Activated T-helper 2 cell treated with anti-CD3 and anti-CD28 coated beads, Interferon-gamma antibody, Interleukin-2, Interleukin-4, amounts not matched to agents 10 μg/mL and 5 μg/mL and 100 μg/mL, durations not matched to agents 14 hours and 24 hours and 36 hours (primary cell): ENCODE results near the gene CRAMP1. TPM values are rescaled to one million over a fixed set of nuclear protein-coding genes. Genes with fewer than 3 reads are reported as not detected.

Experiments
- DNase-seq: peaks from one replicate; pipeline ENCODE4 v3.0.0; 2021; ENCODE audit warnings: low spot score
- H3K27ac Mint-ChIP-seq: one replicate; pipeline ENCODE4 v1.8.0; 2021; ENCODE audit warnings: mixed read lengths
- H3K27me3 Mint-ChIP-seq: one replicate; pipeline ENCODE4 v1.8.0; 2021; ENCODE audit warnings: low read depth, mixed read lengths
- H3K36me3 Mint-ChIP-seq: one replicate; pipeline ENCODE4 v1.8.0; 2021; ENCODE audit warnings: low read depth, mixed read lengths
- H3K4me1 Mint-ChIP-seq: one replicate; pipeline ENCODE4 v1.8.0; 2021; ENCODE audit warnings: low read depth, mixed read lengths
- H3K4me3 Mint-ChIP-seq: one replicate; pipeline ENCODE4 v1.8.0; 2021; ENCODE audit warnings: low read depth, mild to moderate bottlenecking, moderate library complexity, mixed read lengths
- H3K9me3 Mint-ChIP-seq: one replicate; pipeline ENCODE4 v1.8.0; 2021; ENCODE audit warnings: mixed read lengths
- intact Hi-C: fragments of 100-400 bp; cut with micrococcal nuclease; formaldehyde crosslinking; loops from one replicate; pipeline ENCODE4 v1.15.1; 2023
- total RNA-seq: library from RNA; stranded (reverse); gene quantifications from 2 replicates; pipeline ENCODE4 v1.2.3, GENCODE V29; 2022

The CRAMP1 gene, protein sequence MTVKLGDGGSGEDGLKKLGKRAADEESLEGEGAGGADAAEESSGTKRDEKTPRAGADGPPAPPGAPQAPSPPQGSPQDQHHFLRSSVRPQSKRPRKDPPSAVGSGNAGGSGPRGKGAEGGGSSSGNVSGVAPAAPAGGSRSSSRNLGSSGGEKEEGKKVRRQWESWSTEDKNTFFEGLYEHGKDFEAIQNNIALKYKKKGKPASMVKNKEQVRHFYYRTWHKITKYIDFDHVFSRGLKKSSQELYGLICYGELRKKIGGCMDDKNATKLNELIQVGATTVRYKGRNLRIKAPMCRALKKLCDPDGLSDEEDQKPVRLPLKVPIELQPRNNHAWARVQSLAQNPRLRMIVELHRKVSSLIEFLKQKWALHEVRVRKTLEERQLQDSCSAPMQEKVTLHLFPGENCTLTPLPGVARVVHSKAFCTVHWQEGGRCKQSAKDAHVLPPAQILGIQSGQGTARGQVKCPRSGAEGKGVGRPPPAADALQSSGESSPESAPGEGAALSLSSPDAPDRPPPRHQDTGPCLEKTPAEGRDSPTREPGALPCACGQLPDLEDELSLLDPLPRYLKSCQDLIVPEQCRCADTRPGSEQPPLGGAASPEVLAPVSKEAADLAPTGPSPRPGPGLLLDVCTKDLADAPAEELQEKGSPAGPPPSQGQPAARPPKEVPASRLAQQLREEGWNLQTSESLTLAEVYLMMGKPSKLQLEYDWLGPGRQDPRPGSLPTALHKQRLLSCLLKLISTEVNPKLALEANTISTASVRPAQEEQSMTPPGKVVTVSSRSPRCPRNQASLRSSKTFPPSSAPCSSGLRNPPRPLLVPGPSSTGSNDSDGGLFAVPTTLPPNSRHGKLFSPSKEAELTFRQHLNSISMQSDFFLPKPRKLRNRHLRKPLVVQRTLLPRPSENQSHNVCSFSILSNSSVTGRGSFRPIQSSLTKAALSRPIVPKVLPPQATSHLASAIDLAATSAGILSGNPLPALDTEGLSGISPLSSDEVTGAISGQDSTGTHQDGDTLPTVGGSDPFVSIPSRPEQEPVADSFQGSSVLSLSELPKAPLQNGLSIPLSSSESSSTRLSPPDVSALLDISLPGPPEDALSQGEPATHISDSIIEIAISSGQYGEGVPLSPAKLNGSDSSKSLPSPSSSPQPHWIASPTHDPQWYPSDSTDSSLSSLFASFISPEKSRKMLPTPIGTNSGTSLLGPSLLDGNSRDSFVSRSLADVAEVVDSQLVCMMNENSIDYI (N-terminal part only)
- 33.6 and 34.3 TPM in 2 replicates for total RNA-seq

- no peaks in the 10 kb centered on the region for H3K9me3 Mint-ChIP-seq
- H3K4me3 Mint-ChIP-seq = peak within 1 kb of the TSS; percentile 94
- H3K27ac Mint-ChIP-seq = peak within 1 kb of the TSS; percentile 99
- peaks cover 25% of the 10 kb centered on the region for H3K4me1 Mint-ChIP-seq
- intact Hi-C loops = loop anchor here (2.0 to 10.0 kb wide), 7 partner anchors 66 to 968 kb away; partner anchors contain the start of genes EME2, GNPTG, JPT2 and MAPK8IP3
- peaks cover 21% of the 10 kb centered on the region for H3K36me3 Mint-ChIP-seq
- peak; percentile 23 for DNase-seq
- H3K27me3 Mint-ChIP-seq = no peaks in the 10 kb centered on the region
These were observed at the start of gene CRAMP1 for GRCh38 chr16:1612320-1613111. CRAMP1 (plus strand) TSS chr16:1612360; CDS start chr16:1614640, 2,280 bp downstream.

- no peak overlapping the region for H3K27ac Mint-ChIP-seq
- H3K27me3 Mint-ChIP-seq = no peaks in the 10 kb centered on the region
- no peaks in the 10 kb centered on the region for H3K9me3 Mint-ChIP-seq
- intact Hi-C loops = no loop called here
- DNase-seq = no peak
- peaks cover 8% of the 10 kb centered on the region for H3K4me1 Mint-ChIP-seq
- peaks cover under 1% of the 10 kb centered on the region for H3K36me3 Mint-ChIP-seq
- H3K4me3 Mint-ChIP-seq = no peak overlapping the region
These were observed 48.4 kb upstream of the CRAMP1 start for GRCh38 chr16:1563786-1564185.

DNA sequence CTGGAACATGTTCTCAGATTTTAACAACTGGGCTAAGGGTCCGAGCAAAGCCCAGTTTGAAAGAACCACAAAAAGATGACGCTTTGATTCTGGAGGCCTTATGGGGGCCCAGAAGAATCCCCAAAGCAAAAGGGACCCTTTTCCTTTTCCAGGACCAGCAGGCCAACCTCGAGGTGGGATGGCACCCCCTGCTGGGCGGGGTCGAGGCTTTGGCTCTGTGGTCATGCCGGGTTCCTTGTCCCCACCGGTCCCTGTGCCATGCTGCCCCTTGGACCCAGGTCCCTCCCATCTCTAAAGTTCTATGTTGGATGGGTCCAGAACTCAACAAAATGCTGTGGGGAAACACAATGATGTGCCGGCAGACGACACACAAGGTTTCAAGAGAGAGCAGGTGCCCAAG lies 47.8 kb upstream of the CRAMP1 start:
- Mint-ChIP-seq H3K27me3 (no peaks in the 10 kb centered on the region), H3K4me3 (no peak overlapping the region), H3K36me3 (no peaks in the 10 kb centered on the region), H3K4me1 (peaks cover 8% of the 10 kb centered on the region), H3K9me3 (no peaks in the 10 kb centered on the region), H3K27ac (no peak overlapping the region)
- DNase-seq = no peak
- intact Hi-C loops = no loop called here

- Mint-ChIP-seq H3K4me3 (no peak overlapping the region), H3K27ac (no peak overlapping the region), H3K36me3 (no peaks in the 10 kb centered on the region), H3K9me3 (no peaks in the 10 kb centered on the region), H3K27me3 (no peaks in the 10 kb centered on the region), H3K4me1 (peaks cover 3% of the 10 kb centered on the region)
- no peak for DNase-seq
- intact Hi-C loops = no loop called here
These were observed 46.9 kb upstream of the CRAMP1 start for GRCh38 chr16:1565083-1565805.

GRCh38 chr16:1567988-1568387 lies 44.2 kb upstream of the CRAMP1 start:
- Mint-ChIP-seq H3K4me1 (no peaks in the 10 kb centered on the region), H3K9me3 (no peaks in the 10 kb centered on the region), H3K27ac (no peak overlapping the region), H3K36me3 (no peaks in the 10 kb centered on the region), H3K4me3 (no peak overlapping the region), H3K27me3 (no peaks in the 10 kb centered on the region)
- no peak for DNase-seq
- intact Hi-C loops = no loop called here

- H3K4me3 Mint-ChIP-seq = no peak overlapping the region
- H3K36me3 Mint-ChIP-seq = no peaks in the 10 kb centered on the region
- intact Hi-C loops = no loop called here
- no peaks in the 10 kb centered on the region for H3K4me1 Mint-ChIP-seq
- H3K27ac Mint-ChIP-seq = no peak overlapping the region
- no peaks in the 10 kb centered on the region for H3K9me3 Mint-ChIP-seq
- DNase-seq = no peak
- no peaks in the 10 kb centered on the region for H3K27me3 Mint-ChIP-seq
These were observed 41.0 kb upstream of the CRAMP1 start for GRCh38 chr16:1571012-1571671.

GRCh38 chr16:1572673-1573072 lies 39.5 kb upstream of the CRAMP1 start:
- Mint-ChIP-seq H3K36me3 (no peaks in the 10 kb centered on the region), H3K4me1 (no peaks in the 10 kb centered on the region), H3K27ac (peak overlapping the region; percentile 28), H3K9me3 (no peaks in the 10 kb centered on the region), H3K27me3 (no peaks in the 10 kb centered on the region), H3K4me3 (no peak overlapping the region)
- DNase-seq = no peak
- intact Hi-C loops = no loop called here

DNA sequence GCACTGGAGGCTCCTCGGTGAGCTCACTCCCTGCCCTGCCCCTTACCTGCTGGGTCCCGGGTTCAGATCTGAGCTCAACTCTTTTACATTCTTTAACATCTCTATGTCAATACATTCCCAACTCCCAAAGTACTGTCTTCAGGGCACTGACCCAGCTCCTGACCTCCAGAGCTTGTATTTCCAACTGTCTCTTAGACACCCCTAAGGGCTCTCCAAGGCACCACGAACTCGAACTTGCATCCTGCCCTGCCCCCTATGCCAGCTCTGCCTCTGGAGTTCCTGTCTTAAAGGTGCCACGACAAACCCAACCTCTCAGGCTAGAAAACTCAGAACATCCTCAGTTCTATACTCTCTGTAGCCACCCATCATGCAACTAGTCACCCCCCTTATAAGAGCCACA lies 38.9 kb upstream of the CRAMP1 start:
- intact Hi-C loops = no loop called here
- Mint-ChIP-seq H3K27me3 (no peaks in the 10 kb centered on the region), H3K9me3 (no peaks in the 10 kb centered on the region), H3K36me3 (no peaks in the 10 kb centered on the region), H3K27ac (no peak overlapping the region), H3K4me1 (no peaks in the 10 kb centered on the region), H3K4me3 (no peak overlapping the region)
- no peak for DNase-seq

DNA sequence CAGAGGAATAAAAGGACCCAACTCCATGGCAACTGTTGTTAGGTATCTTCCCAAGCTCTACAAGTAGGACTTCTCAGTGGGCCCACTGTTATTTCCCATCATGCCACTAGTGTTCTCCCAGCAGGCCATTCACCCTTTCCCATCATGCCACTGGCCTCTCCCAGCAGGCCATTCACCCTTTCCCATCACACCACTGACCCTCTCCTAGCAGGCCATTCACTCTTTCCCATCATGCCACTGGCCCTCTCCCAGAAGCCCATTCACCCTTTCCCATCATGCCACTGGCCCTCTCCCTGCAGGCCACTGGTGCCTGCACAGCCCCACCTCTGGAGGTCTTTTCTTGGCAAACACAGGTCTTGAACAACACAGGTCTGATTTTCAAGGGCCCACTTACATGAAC lies 36.6 kb upstream of the CRAMP1 start:
- Mint-ChIP-seq H3K27me3 (no peaks in the 10 kb centered on the region), H3K4me3 (no peak overlapping the region), H3K27ac (no peak overlapping the region), H3K36me3 (no peaks in the 10 kb centered on the region), H3K9me3 (no peaks in the 10 kb centered on the region), H3K4me1 (no peaks in the 10 kb centered on the region)
- no peak for DNase-seq
- intact Hi-C loops = no loop called here

- intact Hi-C loops = no loop called here
- no peaks in the 10 kb centered on the region for H3K9me3 Mint-ChIP-seq
- H3K4me1 Mint-ChIP-seq = no peaks in the 10 kb centered on the region
- H3K27ac Mint-ChIP-seq = no peak overlapping the region
- H3K4me3 Mint-ChIP-seq = no peak overlapping the region
- no peak for DNase-seq
- H3K27me3 Mint-ChIP-seq = no peaks in the 10 kb centered on the region
- H3K36me3 Mint-ChIP-seq = no peaks in the 10 kb centered on the region
These were observed 32.9 kb upstream of the CRAMP1 start for GRCh38 chr16:1579214-1579613.

GRCh38 chr16:1580256-1580655 lies 31.9 kb upstream of the CRAMP1 start:
- H3K4me3 Mint-ChIP-seq = no peak overlapping the region
- no peaks in the 10 kb centered on the region for H3K4me1 Mint-ChIP-seq

More at GRCh38 chr16:1580256-1580655, 31.9 kb upstream of the CRAMP1 start:
- Mint-ChIP-seq H3K27me3 (no peaks in the 10 kb centered on the region), H3K9me3 (no peaks in the 10 kb centered on the region), H3K27ac (no peak overlapping the region), H3K36me3 (no peaks in the 10 kb centered on the region)
- intact Hi-C loops = no loop called here
- DNase-seq = no peak
